GM10266 (cell line): Measurements from ENCODE around the gene INTS12.

Source experiments
- DNase-seq: peaks from one replicate; pipeline ENCODE4 v3.0.0; 2012; ENCODE audit errors: extremely low spot score
- CTCF ChIP-seq: IDR thresholded peaks from 2 replicates; pipeline ENCODE4 v1.5.1; 2012; ENCODE audit warnings: mild to moderate bottlenecking, low read depth; ENCODE audit not compliant: control insufficient read depth, insufficient read depth; ENCODE audit errors: missing control alignments

The INTS12 gene

DNA sequence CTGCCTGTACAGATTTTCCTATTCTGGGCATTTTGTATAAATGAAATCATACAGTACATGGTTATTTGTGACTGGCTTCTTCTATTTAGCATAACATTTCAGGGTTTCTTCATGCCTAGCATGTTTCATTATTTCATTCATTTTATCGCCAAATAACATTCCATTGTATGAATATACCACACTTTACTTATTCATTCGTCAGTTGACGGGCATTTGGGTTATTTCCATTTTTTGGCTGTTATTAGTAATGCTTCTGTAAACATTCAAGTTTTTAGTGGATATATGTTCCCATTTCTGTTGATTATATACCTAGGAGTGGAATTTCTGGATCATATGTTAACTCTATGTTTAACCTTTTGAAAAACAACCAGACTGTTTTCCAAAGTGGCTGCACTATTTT, 47.5 kb downstream of the INTS12 start:
- no peak for DNase-seq
- no peak for TF ChIP-seq CTCF

- DNase-seq = no peak
- TF ChIP-seq CTCF = no peak
Observed at GRCh38 chr4:105659190-105659589, 49.3 kb downstream of the INTS12 start.

DNA sequence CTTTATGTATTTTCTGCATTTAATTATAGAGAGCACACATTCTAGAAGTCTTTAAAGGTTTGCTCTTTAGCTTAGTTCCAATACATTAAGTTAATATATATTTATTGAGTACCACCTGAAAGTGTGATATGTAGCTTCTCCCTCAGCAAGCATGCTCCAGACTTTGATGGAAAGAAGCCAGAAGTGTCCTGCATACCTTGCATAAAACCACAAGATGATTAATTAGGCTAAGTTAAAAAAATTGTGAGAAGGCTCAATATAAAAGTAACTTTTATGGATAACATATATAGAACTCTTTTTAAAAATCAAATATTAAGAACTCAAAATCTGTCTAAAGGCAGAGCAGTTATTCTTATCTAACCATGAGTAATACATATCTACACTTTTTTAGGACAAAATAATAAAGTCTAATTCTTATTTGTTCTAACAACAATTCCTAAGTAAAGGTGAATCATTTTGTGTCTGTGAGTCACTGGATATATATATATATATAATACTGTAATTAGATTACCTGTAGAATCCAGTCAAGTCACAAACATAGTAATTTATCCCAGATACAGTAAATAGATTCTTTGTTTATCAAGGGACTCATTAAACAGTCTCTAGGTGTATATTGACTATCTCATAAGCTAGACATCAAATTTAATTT, 51.2 kb downstream of the INTS12 start:
- no peak for DNase-seq
- no peak for TF ChIP-seq CTCF

DNA sequence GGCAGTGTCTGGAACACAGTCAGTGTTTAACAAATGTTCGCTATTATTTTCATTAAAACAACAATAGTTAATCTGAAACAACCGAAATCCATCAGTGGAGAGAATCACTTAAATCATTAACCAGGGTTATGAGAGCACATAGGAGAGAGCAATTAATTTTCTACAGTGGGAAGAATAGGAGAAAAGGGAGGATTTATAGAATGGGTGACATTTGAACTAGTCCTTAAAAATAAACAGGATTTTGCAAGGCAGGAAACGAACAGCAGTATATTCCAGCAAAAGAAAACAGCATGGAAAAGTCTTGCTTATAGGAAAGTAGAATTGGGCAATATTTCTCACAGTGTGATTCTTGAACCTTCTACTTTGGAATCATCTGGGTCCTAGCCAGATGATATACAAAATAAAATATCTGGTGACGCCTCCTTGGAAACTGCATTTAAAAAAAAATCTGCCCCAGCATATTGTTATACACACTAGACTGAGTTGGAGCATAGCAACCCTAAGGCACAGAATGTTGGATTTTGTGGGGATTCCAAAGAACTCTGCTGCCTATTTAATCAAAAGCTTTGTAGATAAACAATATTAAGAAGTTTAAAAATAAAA, 56.1 kb downstream of the INTS12 start:
- no peak for DNase-seq
- TF ChIP-seq CTCF = no peak

GRCh38 chr4:105651884-105652283, 56.6 kb downstream of the INTS12 start:
- DNase-seq = no peak
- no peak for TF ChIP-seq CTCF

DNA sequence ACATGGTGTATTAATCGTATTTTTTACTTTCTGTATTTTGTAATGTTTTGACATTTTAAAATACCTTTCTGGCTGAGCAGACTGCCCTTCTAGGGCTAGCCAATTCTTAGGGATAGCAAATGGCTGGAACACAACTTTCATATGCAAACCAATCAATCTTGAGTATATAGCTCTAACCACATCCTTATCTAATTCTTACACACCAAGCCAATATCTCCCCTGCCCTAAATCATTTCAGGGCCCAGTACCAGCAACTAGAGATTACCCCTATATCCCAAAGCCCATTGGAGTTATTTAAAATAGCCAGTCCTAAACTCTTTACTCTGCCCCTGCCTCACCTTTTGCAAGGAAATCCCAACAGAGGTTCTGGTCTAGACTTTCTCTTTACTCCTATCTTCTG, 58.3 kb downstream of the INTS12 start:
- no peak for DNase-seq
- no peak for TF ChIP-seq CTCF

- TF ChIP-seq CTCF = no peak
- DNase-seq = no peak
Observed at GRCh38 chr4:105645440-105645839, 63.0 kb downstream of the INTS12 start.
